Activated T-helper 1 cell treated with anti-CD3 and anti-CD28 coated beads, Interleukin-2, amount 50 U/mL, for 16 hours (primary cell): ENCODE data around the gene NOXO1.
A peak's percentile ranks its signal among the peaks of the same experiment; 100 is the strongest.

Experiments used
- DNase-seq, 2 donors: peaks; one replicate each; pipeline ENCODE4 v3.0.0-alpha.2; 2020; ENCODE audit warnings: low read depth in 1 of 2, low spot score in 1 of 2

The NOXO1 gene

DNA sequence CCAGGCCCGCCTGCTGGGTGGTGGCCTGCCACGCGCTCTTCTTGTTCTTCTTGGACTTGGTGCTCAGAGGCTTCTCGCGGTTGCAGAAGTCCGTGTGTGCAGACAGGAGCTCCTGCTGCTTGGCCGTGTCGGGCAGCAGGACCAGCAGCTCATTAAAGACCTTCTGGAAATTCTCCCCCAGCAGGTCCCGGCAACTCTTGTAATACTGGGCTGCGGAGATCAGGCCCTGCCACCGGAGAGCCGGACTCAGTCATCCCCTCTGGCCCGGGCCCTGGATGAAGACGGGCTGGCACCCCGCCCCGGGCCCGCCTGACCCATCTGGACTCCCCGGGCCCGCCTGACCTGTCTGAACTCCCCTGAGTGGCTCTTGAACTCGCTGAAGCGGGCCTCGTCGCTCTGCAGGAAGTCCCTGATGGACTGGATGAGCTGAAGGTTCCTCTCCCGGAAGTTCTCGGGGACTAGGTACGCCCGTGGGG, 17.1 kb upstream of the NOXO1 start:
- DNase-seq, result no peak

GRCh38 chr16:1997494-1998359, 16.5 kb upstream of the NOXO1 start:
- DNase-seq, result no peak

- no peak for DNase-seq
These were observed 12.5 kb upstream of the NOXO1 start for GRCh38 chr16:1993731-1994131.

- no peak for DNase-seq
These were observed 11.5 kb upstream of the NOXO1 start for GRCh38 chr16:1992704-1993317.

DNA sequence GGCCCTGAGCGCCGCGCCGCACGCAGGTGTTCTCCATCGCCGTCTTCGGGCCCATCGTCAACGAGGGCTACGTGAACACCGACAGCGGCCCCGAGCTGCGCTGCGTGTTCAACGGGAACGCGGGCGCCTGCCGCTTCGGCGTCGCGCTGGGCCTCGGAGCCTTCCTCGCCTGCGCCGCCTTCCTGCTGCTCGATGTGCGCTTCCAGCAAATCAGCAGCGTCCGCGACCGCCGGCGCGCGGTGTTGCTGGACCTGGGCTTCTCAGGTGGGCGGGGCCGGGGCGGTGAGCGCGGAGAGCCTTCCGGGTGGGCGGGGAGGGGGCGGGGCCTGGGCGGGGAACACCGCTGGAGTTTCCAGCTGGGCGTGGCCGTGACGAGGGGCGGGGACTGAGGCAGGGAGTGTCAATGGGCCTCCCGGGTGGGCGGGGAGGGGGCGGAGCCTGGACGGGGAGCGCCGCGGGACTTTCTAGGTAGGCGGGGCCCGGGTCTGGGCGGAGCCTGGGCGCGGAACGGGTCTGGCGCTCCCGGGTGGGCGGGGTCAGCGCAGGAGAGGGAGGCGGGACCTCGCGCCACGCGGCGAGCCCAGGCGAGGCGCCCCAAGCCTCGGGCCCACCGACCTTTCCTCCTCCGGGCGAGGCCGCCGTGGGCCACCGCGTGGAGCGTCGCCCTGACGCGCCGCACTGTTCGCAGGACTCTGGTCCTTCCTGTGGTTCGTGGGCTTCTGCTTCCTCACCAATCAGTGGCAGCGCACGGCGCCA, 10.9 kb upstream of the NOXO1 start:
- peak; percentile 95 to 97 for DNase-seq

DNA sequence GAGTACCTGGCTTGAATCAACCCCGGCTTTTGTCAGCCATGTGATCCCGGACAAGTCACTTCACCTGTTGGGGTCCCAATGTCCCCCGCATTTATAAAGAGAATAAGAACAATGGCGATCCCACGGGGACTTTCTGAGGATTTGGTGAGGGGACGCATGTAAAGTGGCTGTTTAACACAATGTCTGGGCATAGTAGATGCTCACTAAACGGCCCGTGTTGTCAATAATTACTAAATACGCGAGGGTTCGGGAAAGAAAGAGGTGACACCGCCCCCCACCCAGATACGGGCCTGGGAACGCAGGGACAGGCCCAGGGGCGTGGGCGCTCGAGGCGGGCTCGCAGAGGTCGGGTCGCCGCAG, 10.3 kb upstream of the NOXO1 start:
- DNase-seq, result no peak

- DNase-seq, result no peak
These were observed 9.9 kb upstream of the NOXO1 start for GRCh38 chr16:1991135-1991551.

DNA sequence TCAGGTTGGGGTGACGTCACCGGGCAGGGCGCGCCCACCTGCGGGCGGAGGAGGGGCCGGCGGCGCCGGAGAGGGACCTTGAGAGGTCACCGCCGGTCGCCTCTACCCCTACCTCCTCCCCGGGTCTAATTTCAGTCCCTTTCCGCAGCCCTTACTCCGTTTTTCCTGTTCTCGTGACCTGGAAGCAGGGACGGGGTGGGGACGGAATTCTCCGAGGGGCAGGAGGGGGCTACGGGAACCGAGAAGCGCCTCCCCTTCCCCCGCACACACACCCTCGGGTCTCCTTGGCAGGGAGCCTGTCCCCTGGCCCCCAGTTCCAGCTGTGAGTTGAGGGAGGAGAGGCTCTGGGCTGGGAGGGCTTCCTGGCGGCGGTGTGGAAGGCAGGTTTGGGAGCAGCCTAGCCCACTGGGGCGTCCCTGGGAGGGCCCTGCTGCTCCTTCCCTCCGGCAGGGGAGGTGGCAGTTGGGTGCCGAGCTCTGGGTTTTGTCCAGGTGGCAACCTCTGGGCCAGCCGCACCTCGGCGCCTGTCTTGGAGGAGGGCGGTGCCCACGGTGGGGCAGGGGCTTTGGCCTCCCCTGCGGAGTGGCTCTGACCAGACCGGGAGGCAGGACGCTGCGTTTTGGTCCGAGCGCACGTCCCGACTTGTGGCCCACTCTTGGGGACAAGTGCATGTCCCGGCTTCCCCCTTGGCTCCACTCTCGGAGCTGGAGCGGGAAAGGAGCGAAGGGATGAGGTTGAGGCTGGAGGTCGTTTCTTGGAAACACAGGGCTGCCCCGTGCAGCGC, 9.3 kb upstream of the NOXO1 start:
- DNase-seq, result no peak

DNA sequence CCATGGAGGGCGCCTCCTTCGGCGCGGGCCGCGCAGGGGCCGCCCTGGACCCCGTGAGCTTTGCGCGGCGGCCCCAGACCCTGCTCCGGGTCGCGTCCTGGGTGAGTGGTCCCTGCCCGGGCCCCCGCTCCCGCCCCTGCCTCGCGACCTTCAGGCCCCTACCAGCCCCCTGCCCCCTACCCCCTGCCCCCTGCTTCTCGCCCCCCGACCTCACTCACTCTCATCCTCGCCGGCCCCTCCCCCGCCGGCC, 8.8 kb upstream of the NOXO1 start:
- no peak for DNase-seq

GRCh38 chr16:1989209-1990100, 8.2 kb upstream of the NOXO1 start, which contains the start of gene SYNGR3:
Gene SYNGR3 (plus strand): TSS chr16:1989970. CDS start chr16:1990103, 133 bp downstream.
- no peak for DNase-seq

- DNase-seq, result no peak
These were observed 5.9 kb upstream of the NOXO1 start for GRCh38 chr16:1987198-1987597.

GRCh38 chr16:1985466-1986150, 4.3 kb upstream of the NOXO1 start:
- DNase-seq, result no peak

DNA sequence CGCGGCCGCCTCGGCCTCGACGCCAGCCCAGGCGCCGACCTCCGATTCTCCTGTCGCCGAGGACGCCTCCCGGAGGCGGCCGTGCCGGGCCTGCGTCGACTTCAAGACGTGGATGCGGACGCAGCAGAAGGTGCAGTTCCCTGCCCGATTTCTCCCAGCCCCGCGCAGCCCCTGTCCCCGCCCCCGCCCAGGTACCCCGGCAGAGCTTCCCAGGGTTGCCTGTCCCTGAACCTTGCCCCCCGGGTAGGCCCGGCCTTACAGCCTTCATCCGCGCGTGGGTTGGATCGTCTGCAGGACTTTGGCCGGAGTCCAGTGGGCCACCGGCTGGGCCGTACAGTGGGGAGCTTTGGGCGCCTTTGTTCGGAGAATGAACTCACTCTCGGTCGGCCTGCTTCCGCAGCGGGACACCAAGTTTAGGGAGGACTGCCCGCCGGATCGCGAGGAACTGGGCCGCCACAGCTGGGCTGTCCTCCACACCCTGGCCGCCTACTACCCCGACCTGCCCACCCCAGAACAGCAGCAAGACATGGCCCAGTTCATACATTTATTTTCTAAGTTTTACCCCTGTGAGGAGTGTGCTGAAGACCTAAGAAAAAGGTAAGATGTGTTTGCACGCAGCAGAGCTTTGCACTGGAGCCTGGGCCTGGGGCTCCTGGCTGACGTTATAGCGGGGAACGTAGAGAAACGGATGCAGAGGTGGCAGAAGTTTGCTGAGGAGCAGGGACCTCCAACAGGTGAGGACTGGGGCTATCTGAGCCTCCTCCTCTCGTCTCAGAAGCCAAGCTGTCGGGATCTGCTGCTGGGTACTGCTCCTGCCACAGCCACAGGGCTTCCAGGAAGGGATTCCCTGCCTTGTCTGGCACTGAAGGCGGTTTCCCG, 3.3 kb upstream of the NOXO1 start:
- no peak for DNase-seq

- peak in 1 of 2 donors; percentile 58 for DNase-seq
These were observed 2.5 kb upstream of the NOXO1 start, which contains the start of gene GFER for GRCh38 chr16:1983544-1984346. Gene GFER (plus strand): TSS chr16:1984193. CDS start chr16:1984219, 26 bp downstream.

DNA sequence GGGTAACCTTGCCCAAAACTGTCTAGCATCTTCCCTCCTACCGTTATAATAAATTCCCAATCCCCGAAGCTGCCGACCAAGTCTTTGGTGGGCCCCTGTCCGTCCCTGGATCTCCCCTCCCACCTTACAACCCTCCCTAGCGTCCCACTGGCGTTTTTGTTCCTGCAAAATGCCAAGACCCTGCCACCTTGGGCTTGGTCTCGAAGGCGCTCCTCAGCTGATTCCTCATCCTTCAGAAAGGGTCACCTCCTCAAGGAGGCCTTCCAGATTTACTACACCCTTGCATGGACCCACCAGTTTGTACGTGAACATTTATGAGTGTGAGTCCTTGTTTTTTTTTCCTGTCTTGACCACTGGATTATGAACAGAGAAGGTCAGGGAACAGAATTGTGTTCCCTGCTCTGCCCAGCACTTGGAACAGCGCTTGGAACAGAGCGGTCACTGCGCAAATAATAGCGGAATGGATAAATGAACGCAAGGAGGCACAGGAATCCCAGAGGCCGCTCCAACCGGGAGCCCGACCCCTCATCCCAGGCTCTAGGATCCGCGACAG, 1.8 kb upstream of the NOXO1 start:
- no peak for DNase-seq

- no peak for DNase-seq
These were observed 754 bp upstream of the NOXO1 start for GRCh38 chr16:1982013-1982433.

- no peak for DNase-seq
These were observed 540 bp downstream of the NOXO1 start for GRCh38 chr16:1980770-1981087.
